ENCODE measurements around the gene CHST12.
"Not testable (repeated sequence)": the region's sequence is repeated elsewhere in the genome, so short reads cannot be mapped to it uniquely, and the experiment has no call there.

Gene CHST12

DNA sequence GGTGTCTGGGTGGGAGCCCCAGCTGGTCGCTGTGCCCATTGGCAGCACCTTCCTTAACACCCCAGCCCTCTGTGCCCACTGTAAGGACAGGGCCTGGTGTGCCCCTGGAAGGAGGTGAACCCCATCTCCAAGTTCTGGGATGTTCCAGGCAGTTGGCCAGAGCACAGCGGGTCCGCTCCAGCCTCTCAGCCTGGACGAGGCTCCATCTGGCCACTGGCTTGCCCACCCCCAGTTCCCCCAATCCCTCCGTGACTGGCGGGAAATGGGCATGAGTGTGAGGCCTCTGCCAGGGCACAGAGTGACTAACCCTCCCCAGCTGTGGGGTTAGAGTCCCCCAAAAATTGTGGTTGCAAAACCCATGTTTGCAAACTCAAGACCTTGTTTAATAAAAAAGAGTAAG lies 57.2 kb downstream of the CHST12 start:
- DNase-seq (ENCODE audit: low read depth), result no peak

DNA sequence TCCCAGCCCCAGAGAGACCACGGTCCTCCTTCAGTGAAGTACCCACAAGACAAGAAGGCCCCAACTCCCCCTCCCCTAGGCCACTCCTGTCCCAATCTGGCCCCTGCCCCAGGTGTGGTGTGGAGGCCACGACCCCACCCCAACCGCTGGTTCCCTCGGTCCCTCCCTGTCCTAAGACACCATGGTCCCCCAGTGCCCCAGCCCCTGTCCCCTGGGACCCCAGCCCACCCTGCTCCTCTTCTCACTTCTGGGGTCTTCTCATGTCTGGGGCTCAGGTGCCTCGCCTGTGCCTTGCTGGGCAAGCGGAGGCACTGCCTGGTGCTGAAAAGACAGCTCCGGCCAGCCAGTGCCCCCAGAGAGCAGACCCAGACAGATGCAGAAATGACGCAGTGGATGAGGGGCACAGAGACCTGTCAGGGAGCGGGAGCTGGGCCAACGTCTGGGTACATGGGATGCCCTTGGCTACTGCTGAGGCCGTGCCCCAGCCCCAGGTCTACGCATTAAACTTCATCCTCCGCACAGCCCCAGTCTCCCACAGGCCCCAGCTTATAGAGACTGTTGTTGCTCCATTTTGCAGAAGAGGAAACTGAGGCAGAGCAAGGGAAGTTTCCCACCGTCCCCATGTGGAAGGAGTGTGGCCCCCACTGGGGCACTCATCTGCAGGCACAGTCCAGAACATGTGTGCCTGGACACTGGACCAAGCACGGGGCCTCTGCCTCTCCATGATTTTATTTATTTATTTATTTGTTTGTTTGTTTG lies 58.0 kb downstream of the CHST12 start:
- no peak for DNase-seq (ENCODE audit: low read depth)

DNA sequence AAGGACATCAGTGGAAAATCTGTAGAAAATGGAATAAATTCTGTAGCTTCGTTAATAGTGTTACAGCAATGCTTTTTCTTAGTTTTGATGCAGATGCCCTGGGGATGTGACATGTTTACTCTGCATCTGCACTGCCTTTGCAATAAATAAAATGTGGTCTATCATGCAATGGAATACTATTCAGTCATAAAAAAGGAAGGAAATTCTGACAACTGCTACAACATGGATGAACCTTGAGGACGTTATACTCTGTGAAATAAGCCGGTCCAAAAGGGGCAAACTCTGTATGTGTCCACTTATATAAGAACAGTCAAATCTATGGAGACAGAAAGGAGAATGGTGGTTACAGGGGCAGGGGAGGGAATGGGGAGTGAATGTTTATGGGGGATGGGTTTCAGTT lies 59.3 kb downstream of the CHST12 start:
- no peak for DNase-seq (ENCODE audit: low read depth)

DNA sequence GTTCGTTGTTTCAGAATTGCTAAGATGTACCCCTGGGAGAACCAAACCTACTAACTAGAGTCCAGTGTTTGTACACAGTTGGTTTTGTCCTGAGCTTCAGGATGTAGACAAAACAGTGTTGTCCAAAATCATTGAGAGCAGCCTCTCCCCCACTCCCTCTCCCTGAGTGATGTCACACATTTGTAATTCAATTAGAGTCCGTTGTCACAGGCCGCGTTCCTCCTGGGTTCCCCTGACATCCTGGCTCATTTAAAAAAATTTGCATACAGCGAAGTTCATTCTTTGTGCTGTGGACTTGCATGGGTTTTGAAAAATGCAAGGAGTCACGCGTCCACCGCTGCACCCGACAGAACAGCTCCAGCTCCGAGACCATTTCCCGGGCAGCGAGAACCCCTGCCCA lies 62.5 kb downstream of the CHST12 start:
- DNase-seq (ENCODE audit: low read depth), result no peak

DNA sequence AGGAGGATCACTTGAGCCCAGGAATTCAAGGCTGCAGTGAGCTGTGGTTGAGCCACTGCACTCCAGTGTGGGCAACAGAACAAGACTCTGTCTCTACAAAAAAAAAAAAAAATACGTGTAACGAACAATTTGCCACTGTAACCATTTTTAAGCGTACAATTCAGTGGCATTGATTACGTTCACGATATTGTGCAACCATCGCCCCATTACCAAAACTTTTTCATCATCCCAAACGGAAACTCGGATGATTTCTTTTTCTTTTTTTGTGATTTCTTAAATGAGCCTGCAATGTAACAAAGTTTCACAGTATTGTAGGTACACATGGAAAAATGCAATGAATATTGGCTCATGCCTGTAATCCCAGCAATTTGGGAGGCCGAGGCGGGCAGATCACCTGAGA lies 63.3 kb downstream of the CHST12 start:
- DNase-seq (ENCODE audit: low read depth), result no peak

DNA sequence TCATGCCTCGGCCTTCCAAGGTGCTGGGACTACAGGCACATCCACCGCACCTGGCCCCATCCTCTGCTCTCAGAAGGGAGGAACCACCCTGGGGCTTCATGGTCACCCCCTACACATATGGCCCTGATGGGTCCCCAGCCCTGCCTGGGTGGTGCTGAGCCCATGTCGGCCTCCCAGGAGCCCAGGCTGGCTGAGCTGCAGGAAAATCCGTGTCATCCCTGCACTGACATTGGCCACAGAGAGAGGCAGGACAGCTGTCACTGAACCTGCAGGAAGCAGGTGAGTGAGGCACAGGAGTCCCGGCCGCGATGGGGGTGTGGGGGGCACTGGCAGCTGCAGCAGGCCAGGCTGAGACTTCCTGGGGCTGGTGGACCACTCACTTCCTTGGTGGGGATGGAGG lies 64.8 kb downstream of the CHST12 start:
- no peak for DNase-seq (ENCODE audit: low read depth)

DNA sequence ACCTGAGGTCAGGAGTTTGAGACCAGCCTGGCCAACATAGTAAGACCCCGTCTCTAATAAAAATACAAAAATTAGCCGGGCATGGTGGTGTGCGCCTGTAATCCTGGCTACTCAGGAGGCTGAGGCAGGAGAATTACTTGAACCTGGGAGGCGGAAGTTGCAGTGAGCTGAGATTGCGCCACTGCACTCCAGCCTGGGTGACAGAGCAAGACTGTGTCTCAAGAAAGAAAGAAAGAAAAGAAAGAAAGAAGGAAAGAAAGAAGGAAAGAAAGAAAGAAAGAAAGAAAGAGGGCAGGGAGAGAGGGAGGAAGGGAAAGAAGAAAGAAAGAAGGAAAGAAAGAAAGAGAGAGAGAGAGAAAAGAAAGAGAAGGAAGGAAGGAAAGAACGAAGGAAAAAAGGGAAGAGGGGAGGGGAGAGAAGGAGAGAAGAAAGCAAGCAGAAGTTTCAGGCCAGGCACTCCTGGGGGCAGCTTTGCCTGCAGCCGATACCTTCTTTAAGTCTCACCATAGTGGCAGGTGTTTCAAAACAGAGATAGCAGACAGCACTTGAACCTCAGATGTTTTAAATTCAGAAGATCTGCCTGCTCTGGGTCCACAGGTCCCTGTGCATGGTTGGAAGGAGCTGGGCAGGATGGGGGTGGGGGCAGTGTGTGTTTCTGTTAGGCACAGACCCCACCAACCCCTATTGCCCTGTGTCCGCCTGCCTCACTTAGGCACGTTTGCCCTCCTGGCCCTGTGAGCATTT lies 66.2 kb downstream of the CHST12 start:
- not testable (repeated sequence) for DNase-seq (ENCODE audit: low read depth)

DNA sequence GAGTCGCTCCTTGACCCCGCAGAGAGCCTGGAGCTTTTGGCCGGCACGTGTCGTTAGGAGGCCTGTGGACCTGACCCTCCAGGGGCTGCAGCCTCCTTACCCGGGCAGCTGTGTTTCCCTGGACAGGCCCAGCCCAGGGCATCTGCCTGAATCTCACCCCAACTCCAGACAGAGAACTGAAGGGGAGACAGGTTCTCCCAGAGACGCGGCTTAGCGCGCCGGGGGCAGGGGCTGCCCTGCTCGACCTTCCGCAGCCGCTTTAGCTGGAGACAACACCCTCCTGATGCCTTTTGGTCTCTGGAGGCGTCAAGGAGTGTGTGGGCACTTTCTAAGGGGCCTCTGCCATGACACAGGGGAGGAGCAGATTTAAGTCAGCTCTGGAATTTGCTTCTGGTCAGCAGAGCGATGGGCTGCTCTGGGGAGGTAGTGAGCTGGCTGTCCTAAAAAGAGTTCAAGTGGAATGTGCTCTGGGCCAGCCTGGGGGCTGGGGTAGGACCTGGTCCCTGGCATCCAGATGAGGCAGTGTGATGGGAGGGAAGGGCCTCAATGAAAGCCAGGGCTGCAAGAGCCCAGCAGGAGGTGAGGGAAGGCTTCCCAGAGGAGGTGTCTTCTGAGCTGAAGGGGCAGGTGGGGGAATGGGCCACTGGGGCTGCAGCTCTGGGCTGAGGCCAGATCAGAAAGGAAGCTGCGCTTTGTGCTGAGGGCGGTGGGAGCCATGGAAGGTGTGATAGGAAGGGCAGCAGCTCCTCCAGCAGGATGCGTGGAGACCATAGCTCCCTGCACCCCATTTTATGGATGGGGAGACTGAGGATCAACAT lies 67.0 kb downstream of the CHST12 start:
- no peak for DNase-seq (ENCODE audit: low read depth)

DNA sequence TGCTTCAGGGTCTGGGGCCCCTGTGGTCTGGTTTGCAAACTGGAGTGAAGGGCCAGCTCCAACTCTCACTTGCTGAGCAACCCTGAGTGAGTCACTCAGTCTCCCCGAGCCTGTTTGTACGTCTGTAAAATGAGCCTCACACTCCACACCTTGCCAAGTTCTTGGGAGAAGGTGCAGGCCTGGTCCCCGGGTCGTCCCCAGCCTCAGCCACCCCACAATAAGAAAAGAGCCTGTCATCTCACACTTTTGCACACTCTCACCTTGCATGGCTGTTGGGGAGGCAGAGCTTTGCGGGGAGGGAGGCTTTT lies 67.6 kb downstream of the CHST12 start:
- DNase-seq (ENCODE audit: low read depth), result no peak

DNA sequence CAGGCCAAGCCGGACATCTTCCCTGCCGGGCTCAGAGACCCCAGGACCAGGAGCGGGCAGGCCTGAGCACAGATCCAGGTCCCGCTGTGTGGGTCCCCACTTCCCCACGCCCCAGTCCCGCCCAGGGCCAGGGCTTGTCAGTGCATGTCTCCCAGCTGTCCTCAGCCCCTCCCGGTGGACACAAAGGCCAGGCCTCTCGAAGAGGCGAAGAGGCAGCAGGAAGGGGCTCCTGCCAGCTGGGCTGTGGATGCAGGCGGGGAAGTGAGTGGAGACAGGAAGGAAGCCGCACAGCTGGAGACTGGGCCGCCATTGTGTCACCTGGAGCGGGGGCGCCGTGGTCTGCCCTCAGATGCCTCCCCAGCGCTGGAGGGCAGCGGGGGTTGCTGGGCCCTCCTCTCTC lies 68.0 kb downstream of the CHST12 start:
- DNase-seq (ENCODE audit: low read depth), result no peak

DNA sequence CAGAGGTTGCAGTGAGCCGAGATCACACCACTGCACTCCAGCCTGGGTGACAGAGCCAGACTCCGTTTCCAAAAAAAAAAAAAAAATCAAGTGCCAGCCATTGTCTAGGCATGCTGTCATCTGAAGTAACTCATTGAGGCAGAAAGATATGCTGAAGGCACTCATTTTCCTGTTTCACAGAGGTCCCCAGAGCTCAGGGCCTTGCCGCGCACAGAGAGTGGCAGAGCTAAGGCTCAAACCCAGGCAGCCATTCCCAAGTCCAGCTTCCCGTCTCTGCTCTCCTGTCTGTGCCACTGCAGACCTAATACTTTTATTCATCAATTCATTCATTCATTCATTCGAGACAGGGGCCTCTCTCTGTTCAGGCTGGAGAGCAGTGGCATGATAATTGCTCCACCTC lies 69.3 kb downstream of the CHST12 start:
- DNase-seq (ENCODE audit: low read depth), result no peak

DNA sequence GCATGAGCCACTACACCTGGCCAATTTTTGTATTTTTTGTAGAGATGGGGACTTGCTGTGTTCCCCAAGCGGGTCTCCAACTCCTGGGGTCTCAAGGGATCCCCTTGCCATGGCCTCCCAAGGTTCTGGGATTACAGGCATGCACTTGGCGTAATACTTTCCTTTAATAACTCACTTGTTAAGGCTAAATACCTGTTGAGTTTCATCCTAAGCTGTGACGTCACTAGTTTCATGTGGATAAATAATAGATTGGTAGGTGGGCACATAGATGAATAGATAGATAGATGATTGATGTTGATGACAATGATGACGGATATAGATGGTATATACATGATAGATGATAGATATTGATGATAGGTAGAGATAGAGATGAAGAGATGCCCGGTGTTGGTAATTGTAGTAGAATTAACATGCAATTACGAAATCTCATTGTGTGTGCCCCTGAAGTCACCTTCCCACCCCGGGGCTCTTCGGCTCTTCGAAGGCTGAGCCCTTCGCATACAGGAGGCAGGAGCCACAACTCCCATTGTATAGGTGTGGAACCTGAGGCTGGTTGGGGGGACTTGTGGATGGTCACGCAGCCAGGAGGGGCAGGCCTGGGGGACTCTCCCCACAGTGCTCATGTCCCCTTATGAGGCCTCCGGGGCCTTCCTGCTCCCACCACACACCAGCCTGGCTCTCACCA lies 70.2 kb downstream of the CHST12 start:
- no peak for DNase-seq (ENCODE audit: low read depth)

DNA sequence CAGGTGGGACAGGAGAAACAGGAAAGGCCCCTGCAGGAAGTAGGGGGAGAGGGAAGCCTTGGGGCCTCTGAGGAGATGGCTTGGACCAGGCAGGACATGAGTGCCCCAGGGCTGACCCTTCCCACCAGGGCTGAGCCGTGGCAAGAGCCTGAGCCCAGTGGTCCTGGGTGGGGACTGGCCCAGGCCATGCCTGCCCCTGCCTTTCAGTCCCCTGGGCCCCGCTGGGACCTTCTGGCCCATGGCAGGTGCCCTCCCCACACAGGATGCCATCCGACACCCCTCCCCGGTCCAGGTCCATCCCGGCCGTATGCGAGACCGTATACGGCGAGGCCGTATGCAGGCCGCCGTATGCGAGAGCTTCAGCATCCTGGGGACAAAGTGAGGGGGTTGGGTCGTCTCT lies 70.8 kb downstream of the CHST12 start:
- DNase-seq (ENCODE audit: low read depth), result no peak

DNA sequence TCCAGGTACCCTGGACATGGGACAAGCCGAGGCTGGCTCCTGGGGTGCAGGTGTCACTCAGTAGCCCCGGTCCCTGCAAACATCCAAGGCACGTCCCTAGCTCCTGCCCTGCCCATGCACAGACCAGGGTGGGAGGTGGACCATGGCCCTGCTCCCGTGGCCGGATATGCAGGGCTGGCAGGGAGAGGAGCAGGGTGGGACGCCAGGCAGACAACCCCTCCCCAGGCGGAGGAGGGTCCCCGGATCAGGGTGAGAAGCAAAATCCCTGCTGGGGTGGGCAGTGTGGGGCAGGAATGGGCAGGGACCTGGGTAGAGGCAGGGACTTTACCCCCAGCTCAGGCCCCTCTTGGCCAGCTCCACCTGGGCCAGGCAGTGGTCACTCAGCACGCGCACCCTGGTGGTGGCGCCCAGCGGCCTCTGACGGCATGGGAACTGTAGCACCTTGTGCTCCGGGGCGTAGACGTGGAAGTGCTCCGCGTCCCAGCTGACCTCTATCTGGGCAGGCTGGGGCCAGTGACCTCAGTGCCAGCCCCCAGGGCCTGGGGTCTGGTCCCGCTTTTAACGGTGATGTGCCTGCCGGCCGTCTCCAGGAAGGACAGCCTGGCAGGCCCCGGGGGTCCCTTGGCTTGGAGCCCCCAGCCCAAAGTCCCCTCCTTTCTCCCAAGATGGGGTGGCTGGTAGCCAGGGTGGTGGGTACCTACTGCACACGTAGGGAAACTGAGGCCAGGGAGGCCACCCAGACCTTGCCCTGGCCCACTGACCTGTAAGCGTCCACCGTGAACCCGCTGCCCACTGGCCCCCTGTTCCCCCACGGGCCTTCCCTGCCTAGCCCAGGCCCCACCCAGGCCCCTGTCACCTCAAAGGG lies 71.6 kb downstream of the CHST12 start:
- DNase-seq (ENCODE audit: low read depth), result no peak

DNA sequence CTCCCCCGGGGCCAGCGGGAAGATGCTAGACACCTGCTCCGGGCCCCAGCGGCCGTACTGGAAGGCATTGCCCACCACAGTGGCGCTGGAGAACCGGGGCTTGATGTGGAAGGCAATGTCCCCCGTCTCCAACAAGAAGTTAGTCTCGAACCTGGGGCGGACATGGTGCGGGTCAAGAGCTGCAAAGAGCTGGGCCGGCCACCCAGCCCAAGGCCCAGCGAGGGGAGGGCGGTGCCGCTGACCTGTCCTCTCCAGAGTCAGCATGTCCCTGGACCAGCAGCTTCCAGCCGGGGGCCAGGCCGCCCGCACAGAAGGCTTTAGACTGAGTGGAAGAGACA lies 72.2 kb downstream of the CHST12 start:
- no peak for DNase-seq (ENCODE audit: low read depth)

DNA sequence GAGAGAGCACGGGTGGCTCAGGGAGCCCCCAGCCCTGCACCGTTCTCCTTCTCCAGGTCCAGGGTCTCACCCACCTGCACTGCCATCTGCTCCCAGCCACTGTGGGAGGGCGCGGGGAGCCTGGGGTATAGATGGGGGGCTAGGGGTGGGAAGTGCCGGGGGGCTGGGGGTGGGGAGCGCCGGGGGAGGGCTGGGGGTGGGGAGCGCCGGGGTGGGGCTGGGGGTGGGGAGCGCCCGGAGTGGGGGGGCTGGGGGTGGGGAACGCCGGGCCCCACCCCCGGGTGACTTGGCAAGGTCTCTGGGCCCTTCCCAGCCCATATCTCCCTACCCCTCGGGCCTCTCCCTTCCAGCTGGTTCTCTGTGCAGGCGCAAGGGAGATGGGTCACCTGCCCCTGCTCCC lies 72.9 kb downstream of the CHST12 start, which contains the start of gene GRIFIN:
TSS of gene GRIFIN (minus strand) at position 101 of the 400 bp plus-strand sequence. CDS start at position 86, 15 bp downstream.
- no peak for DNase-seq (ENCODE audit: low read depth)

DNA sequence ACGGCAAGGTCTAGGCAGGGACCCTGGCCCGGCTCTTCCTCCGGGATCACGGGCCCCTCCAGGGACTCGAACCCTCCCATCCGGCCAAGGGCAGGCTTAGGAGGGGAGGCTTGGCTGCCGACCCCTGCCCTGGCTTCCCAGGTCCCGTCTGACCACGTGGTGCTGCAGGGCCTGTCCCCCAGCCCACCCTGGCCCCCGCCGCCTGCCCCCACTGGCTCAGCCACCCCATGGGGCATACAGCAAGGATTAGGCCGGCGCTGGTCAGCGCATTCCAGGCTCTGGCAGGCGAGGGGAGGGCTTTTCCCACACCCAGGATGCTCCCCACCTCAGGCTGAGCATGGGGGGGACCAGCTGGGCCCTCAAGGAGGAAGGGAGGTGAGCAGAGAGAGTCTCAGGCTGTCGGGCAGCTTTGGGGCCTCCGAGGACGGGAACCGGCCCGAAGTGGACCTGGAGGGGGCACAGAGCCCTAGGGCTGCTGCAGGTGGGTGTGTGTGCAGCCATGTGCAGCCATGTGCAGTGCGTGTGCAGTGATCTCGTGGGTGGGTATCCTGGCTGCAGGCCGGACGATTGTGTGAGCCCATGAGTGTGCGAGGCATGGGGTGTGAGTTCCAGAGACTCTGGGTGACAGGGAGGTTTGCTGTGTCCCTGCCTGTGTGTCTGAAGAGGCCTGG lies 73.5 kb downstream of the CHST12 start:
- DNase-seq (ENCODE audit: low read depth), result no peak

DNA sequence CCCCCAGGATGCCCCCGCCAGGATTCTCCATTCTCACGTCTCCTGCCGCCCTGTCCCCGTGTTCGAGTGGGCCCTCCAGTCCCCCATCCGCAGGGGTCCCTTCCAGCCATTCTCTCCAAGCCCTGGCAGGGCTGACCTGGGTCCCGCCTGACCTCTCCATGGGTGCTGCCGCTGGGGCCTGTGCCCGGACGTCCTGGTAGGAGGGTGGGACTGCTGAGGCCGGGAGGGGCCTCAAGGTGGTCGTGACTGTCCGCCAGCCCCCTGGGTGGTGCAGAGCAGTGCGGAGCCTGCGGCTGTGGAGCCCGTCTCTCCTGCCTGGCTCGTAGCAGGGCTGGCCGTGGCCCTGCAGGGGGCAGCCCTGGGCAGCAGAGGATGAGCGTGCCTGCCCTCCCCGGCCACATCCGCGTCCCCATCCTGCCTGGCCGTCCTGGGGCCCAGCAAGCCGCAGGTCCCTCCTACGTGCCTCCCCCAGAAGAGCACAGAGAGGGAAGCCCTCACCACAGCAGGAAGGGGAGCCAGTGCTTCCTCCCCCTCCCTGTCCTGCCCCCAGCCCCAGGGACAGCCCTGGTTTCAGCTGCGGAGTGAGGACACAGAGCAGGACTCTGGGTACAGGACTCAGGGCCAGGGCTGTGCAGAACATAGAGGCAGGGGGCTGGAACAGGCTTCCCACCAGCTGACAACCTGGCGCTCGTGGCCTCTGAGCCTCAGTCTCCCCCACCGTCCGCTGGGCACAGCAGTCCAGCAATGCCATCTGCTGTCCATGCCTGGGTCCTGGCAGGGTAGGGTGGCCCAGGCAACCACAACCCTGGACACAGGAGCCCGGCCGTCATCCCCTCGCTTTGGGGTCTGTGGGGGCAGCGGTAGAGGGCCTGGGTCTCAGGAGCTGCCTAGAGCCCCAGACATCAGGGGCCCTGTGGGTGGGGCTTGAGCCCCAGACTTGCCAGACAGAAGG lies 74.3 kb downstream of the CHST12 start:
- peak; percentile 30 for DNase-seq (ENCODE audit: low read depth)

DNA sequence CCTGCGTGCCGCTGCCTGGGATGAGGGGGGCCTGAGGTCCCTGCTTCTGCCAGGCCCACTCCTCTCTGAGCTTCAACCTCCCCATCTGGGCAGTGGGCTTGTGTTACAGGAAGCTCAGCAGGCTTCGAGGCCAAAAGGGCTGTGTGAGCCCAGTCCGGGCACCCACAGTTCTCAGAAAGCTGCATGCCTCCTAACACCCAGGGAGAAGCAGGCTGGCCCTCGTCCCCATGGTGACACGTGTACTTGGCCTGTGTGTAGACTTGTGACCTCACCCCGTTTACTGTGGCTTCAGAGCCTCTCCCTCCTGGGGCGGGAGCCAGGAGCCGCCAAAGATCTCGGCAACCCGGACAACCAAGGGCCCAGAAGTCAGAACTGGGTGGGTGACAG lies 75.0 kb downstream of the CHST12 start:
- no peak for DNase-seq (ENCODE audit: low read depth)

DNA sequence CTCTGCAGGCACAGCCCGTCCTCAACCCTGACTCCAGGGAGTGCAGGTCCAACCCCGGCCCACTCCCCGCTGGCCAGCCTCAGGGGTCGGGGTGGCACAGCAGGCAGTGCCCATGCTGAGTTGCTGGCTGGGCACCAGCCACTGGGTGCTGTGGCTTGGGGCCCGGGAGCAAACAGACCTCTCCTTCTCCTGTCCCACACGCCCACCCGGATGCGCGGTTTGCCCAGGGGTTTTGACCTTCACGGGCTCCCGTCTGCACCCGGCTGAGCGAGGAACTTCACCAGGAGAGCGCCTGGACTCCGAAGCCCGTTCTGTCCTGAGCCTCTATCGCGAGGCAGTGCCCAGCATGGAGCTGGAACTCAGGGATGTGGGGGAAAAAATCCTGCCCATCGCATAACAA lies 75.4 kb downstream of the CHST12 start:
- DNase-seq (ENCODE audit: low read depth), result no peak

Measured in activated T-cell treated with anti-CD3 and anti-CD28 coated beads for 24 hours (primary cell).